GM19328 (cell line): ENCODE data around the gene ZNF628.
"Not testable (repeated sequence)": the region's sequence is repeated elsewhere in the genome, so short reads cannot be mapped to it uniquely, and the experiment has no call there.

Experiments used
- ATAC-seq: cut with Tn5 transposase; IDR thresholded peaks from one replicate; pipeline ENCODE4 v1.9.1; 2021; ENCODE audit warnings: mild to moderate bottlenecking, moderate library complexity; ENCODE audit not compliant: unreplicated experiment

ZNF628 gene

DNA sequence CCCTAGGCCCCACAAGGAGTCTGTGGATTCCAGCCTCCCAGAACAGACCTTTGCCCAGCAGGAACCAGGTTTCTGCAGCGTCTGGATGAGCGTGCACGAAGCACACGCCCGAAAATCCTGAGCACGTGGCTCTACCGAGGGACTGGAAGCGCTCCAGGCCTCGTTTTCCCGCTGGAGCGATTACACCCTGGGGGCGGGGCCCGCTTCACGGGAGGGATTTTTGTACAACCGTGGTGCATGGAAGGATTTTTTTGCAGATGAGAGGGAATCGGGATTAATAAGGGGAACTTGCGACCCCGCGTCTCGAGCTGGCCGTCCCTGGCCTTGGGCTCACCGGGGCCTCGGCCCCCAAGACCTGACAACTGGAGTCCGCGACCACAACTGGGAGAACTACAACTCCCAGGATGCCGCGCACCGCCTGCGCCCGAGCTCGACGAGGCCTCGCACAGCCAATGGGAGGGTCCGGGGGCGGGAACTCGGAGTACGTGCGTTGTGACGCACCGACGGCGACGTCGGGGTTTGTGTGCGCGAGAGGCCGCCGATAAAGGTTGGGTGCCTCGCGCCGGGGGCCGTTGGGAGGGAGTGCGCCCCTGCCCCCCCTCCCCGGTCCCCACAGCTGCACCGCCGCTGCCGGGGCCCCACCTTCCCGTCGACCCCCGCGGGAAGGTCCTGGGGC is at the start of gene ZNF628:
Gene ZNF628, plus strand, starts transcription at position 518 of the 676 bp plus-strand sequence. CDS start 3,294 bp downstream, outside the sequence.
- ATAC-seq, result peak; percentile 85

DNA sequence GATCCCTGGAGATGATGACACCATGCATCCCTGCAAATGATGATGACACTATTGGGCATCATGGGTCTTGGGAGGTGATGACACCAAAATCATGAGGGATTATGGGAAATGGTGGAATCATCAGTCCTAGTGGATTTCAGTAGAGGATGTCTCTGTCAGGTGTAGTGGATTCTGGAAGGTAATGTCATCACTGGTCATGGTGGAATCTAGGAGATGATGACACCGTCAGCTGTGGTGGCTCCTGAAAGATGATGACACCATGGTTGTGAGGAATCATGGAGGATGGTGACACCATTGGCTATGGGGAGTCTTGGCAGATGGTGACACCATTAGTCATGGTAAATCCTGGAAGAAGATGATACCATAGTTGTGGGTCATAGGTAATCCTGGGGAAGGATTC is 45.2 kb upstream of the ZNF628 start:
- no peak for ATAC-seq

DNA sequence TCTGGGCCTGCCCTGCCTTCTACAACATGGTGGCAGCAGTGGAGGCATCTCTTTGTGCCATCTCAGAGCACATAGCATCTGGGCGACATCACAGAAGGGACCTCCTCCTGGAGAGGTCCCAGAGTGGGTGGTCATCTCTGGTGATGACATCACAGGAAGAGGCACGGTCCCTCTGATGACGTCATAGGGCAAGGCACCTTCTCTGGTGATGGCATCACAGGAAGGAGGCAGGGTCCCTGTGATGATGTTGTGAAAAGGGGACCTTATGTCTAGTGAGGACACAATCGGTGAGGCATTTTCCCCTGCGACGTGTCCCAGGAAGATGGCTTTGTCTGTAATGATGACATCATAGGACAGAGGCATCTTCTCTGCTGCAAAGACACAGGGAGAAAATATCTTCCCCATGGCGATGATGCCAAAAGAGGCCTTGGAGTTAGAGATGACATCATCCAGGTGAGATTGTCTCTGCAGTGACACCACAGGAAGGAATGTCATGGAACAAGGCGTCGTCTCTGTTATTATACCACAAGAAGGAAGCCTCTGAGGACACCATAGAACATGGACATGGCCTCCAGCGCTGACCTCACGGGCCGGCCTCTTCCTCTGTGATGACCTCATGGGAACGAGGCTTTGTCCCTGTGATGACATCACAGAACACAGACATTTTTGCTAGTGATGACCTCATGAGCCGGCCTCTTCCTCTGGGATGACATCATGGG is 44.0 kb upstream of the ZNF628 start:
- ATAC-seq, result no peak

DNA sequence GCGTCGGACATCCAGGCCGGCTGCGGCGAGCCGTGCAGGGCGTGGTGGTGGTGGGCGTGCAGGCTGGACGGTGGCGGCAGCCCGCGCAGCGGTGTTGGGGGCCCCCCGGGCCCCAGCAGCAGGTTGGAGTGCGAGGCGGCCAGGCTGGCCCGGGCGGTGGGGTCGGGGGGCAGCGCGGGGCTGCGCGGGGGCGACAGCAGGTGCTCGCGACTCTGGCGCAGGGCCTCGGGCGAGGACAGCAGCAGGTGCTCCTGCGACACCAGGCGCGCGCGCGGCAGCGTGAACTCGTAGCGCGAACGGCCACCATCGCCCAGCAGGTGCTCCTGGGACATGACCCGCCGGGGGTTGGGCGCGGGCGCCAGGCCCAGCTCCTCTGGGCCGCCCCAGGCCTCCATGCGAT is 43.1 kb upstream of the ZNF628 start:
- ATAC-seq, result no peak

DNA sequence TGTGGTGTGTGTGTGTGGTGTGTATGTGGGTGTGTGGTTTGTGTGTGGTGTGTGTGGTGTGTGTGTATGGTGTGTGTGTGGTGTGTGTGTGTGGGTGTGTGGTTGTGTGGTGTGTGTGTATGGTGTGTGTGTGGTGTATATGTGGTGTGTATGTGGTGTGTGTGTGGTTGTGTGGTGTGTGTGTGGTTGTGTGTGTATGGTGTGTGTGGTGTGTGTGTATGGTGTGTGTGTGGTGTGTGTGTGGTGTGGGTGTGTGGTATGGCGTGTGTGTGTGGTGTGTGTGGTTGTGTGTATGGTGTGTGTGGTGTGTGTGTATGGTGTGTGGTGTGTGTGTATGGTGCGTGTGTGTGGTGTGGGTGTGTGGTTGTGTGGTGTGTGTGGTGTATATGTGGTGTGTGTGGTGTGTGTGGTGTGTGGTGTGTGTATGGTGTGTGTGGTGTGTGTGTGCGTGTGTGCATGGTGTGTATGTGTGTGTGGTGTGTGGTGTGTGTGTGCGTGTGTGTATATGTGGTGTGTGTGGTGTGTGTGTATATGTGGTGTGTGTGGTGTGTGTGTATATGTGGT is 42.0 kb upstream of the ZNF628 start:
- ATAC-seq, result no peak

DNA sequence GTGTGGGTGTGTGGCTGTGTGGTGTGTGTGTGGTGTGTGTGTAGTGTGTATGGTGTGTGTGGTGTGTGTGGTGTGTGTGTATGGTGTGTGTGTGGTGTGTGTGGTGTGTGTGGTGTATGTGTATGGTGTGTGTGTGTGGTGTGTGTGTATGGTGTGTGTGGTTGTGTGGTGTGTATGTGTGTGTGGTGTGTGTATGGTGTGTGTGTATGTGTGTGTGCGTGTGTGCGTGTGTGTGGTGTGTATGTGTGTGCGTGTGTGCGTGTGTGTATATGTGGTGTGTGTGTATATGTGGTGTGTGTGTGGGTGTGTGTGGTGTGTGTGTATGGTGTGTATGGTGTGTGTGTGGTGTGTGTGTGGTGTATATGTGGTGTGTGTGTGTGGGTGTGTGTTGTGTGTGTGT is 41.4 kb upstream of the ZNF628 start:
- ATAC-seq, result no peak

DNA sequence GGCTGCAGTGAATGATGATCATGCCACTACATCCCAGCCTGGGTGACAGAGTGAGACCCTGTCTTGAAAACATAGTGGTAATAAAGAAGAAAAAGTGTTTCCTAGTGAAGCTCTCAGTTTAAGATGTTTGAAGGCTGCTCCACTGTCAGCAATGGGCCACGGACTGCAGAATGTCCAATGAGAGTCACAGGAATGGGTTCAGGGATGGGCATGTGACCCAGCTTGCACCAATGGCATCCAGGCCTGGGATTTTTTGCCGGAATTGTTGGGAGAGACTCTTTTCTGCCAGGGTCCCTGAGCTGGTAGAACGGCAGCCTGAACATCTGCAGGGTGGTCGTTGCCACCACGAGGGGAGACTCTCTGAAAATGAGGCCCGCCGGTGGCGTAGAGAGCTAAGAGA is 39.6 kb upstream of the ZNF628 start:
- no peak for ATAC-seq

DNA sequence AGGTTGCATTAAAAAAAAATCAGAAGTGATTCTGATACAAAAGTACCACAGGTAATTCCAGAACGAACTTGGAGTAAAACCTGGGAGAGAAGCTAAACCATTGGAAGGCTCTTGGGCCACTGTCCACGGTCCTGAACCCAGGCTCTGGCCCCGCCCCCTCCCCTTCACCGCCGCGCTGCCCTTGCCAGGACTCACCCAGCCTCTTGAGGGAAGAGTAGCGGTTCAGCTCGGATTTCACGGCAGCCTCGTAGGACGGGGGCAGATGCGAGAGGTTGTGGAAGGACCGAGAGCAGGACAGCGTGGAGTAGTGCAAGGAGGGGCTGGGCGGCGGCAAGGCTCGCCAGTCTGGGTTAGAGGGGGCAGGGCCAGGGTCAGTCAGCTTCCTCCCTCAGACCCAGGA is 39.0 kb upstream of the ZNF628 start:
- no peak for ATAC-seq

DNA sequence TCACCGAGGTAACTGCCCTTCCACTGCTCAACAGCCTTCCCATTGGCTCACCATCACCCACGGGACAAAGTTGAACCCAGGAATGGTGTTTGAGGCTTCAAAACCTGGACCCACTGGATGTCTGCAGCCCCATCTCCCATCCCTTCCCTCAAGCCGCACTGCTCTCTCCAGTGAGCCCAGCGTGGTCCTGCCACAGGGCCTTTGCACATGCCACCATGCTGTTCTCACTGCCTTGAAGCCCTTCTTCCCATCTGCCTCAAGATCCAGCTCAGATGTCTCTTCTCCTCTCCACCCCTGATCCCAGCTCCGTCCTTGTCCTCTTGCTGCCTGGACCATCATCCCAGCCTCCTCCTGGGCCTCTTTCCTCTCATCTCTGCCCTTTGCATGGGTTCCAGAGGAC is 37.4 kb upstream of the ZNF628 start:
- no peak for ATAC-seq

DNA sequence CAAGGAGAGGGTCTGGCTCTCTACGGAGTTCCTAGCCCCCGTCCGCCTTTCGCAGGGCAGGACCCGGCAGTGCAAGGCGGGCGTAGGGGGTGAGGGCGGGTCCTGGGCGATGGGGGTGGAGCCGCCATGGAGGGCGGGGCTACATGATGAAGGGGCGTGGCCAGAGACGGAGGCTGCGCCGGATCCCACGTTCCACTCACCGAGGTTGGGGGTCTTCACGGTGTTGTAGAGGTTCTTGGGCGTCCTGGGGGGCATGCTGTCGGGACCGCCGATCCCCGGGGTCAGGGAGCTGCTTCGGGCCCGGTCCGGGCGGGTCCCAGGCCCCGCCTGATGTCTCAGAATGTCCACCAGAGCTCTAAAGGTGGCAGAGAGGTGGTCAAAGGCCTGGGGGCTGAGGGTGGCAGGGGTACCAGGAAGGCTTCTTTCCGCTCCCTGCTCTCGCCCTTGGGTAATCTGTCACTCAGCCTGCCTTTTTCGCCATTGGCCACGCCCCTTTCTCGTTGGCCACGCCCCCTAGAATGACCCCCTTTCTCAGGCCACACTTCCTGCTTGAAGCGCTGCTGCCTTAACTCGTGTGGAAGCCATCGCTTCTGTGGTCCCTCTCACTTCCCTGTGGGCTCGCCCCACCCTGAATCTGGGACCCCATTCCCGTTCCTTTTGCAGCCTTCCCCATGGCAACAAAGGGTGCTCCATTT is 35.9 kb upstream of the ZNF628 start:
- ATAC-seq, result no peak

DNA sequence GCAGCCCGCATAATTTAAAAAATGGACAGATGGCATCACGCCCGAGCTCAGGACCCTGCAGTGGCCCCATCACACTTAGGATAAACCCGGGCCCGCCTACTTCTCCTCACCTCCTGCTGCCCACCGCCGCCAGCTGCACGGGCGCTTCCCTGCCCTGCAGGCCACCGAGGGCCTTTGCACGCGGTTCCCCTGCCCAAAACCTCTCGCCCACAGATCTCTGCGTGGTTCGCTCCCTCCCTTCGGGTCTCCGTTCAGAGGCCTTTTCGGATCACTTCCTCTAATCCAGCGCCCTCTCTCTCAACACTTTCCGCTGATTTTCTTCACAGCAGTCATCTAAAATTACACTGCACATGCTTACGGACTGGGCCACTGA is 35.1 kb upstream of the ZNF628 start:
- no peak for ATAC-seq

DNA sequence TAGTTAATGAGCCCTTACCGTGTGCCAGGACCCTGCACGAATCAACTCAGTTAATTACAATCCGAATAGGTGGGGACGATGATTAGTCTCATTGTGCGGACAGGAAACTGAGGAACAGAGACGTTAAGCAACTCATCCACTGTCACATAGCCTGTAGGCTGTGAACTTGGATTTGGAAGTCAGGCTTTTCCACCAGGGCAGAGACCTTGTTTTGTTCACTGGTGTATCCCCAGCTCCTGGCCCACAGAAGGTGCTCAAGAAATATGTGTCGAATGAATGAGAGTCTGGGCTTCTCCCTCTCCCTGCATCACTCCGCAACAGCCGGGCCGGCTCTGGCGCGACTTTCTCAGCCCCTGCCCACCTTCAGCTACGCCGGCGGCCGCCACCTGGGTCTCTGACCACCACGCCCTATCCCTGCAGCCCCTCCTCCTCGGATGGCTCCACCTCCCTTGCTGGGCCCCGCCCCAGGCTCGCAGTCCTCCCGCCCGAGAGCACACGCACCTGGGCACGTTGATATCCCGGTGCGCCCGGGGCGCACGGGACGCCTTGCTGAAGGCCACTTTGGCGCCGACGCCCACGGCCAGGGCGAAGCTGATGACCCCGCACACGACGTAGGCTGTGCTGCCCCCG is 34.6 kb upstream of the ZNF628 start:
- no peak for ATAC-seq

DNA sequence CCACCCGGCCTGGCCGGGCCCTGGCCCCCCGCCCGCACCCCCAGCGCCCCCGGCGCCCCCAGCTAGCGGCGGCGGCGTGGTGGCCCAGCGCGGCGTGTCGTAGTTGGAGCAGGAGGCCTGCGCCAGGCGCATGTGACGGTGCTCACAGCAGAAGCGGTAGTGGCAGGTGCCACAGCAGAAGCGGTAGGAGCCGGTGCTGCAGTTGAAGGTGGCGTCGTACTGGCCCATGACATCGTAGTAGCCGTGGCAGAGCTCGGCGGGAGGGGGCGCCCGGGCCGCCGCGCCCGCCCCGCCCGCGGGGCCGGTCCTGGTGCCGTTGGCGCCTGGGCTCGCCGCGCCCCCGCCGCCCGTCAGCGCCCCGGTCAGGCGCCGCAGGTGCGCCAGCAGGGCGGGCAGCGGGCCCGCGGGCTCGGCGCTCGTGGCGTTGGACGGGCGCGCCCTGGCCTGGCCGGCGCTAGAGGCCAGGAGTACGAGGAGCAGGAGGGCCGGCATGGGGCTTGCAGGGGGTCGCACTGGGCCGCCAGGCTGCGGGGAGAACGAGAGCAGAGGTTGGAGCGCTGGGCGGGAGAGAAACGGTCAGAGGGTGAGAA is 34.0 kb upstream of the ZNF628 start:
- no peak for ATAC-seq

DNA sequence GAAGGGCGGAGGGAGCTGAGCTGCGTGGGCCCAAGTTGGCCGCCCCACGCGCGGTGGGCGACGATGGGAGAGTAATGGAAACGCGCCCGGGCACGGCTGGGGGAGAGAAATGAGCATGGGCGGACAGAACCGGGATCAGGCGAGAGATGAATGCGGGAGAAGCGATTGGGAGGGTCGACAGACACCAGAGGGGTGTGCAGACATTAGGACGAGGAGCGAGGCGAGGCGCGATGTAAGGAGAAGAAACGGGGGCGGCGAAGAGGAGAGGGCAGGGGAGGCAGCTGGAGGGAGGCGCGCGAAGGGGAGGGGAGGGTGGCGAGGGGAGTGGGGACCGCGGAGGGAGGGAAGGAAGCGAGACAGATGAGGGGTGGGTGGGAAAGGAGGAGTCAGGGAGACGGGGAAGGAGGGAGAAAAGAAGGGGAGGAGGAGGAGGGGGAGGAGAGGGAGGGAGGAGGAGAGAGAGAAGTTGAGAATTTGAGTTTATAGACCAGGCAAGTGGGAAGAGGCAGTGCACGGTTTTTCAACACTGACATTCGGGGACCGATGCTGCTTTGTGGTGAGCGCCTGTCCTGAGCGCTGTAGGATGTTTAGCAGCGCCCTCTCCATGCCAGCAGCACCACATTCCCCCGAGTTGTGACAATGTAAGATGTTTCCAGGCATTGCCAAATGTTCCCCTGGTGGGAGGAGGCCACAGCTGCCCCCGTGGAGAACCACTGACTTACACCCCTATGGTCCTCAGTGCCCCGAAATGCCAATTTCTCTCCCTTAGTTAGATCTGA is 33.2 kb upstream of the ZNF628 start, which contains the start of gene SHISA7:
Gene SHISA7, minus strand, starts transcription at position 256 of the 779 bp plus-strand sequence. CDS start 437 bp downstream, outside the sequence.
- no peak for ATAC-seq

DNA sequence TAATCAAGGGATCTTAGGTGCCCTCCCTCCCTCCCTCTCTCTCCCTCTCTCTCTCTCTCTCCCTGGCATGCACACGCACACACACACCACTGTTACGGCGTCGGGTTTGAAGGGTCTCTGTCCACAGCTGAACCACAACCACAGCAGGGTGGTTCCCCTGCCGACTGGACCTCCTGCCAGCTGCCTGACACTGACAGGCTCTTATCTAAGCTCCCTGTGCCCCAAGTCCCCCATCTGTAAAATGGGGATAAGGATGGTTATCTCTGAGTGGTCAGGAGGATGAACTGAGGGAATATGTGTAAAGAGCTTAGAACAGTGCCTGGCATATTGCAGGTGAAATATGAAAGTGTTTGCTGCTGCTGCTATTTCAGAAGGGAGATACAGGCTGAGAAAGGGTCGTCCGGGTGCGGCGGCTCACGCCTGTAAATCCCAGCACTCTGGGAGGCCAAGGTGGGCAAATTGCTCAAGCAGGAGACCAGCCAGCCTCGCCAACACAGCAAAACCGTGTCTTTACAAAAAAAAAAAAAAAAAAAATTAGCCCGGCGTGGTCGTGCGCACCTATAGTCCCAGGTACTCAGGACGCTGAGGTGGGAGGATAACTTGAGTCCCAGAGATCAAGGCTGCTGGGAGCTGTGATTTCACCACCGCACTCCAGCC is 32.5 kb upstream of the ZNF628 start:
- no peak for ATAC-seq

DNA sequence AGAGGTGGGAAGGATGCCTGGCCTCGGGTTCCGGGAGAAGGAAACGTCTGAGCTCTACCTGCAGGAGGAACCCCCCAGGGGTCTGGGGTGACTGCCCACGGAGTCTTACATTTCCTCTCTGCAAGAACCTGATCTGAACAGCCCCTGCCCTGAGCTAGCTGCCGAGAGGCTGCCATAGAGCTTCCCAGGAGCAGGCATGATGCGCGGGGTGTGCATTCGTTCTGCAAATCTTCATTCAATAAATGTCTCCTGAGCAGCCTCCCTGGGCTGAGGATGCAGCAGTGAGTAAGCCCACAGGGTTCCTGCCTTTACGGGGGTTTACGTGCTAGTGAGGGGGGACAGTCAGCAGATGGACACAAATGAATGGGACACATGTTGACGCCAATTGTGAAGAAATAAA is 31.8 kb upstream of the ZNF628 start:
- no peak for ATAC-seq

DNA sequence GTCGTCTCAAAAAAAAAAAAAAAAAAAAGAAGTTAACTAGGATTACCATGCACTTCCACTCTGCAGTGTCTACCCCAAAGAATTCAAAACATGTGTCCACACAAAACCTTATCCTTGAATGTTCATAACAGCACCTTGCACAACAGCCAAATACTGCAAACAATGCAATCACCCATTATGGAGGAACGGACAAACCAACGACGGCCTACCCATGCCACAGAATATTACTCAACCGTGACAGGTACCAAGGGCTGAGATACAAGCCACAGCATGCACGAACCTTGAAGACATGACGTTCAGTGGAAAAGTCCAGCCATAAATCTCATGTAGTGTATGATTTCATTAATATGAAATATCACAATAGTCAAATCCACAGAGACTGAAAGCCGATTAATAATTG is 30.4 kb upstream of the ZNF628 start:
- ATAC-seq, result no peak

DNA sequence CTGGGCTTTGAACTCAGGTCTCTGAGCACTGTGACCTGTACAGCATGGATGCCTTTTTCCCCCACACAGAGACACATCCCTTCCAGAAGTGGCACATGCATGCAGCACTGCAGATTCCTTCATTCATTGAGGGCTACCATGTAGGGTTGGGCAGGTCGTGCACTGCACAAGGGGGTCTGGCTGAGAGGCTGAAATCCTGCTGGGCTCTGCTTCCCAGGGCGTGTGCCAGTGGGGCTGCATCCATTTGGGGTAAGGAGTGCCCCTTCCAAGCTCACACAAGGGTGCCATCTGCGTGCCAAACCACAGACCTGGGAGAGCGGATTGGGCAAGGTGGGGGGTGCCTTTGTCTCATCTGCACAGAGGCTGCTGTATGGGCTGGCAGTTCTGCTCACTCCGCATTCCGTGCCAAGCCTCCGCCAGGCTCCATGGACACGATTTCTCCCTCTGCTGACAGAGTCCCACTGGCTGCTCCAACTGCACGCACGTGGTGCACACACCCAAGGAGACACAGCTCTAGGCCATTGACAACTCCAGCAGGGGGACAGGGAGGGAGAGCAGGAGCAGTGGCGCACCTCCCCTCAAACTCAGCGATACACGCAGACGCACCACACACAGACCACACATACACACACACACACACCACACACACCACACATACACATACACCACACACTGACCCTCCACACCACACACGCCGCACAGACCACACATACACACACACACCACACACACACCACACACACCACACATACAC is 28.8 kb upstream of the ZNF628 start:
- no peak for ATAC-seq

DNA sequence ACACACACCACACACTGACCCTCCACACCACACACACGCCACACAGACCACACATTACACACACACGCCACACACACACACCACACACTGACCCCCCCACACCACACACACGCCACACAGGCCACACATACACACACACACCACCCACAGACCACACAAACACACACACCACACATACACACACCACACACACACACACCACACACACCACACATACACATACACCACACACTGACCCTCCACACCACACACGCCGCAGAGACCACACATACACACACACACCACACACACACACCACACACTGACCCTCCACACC is 28.3 kb upstream of the ZNF628 start:
- ATAC-seq, result not testable (repeated sequence)
